DMS79 (cell line): ENCODE results near the gene CCNG2.
A peak's percentile ranks its signal among the peaks of the same experiment; 100 is the strongest.
"Not testable (repeated sequence)": the region's sequence is repeated elsewhere in the genome, so short reads cannot be mapped to it uniquely, and the experiment has no call there.

Experiments
- DNase-seq: peaks from one replicate; lab custom pipeline; 2025; lab: John Stamatoyannopoulos, UW

CCNG2 gene, protein sequence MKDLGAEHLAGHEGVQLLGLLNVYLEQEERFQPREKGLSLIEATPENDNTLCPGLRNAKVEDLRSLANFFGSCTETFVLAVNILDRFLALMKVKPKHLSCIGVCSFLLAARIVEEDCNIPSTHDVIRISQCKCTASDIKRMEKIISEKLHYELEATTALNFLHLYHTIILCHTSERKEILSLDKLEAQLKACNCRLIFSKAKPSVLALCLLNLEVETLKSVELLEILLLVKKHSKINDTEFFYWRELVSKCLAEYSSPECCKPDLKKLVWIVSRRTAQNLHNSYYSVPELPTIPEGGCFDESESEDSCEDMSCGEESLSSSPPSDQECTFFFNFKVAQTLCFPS

DNA sequence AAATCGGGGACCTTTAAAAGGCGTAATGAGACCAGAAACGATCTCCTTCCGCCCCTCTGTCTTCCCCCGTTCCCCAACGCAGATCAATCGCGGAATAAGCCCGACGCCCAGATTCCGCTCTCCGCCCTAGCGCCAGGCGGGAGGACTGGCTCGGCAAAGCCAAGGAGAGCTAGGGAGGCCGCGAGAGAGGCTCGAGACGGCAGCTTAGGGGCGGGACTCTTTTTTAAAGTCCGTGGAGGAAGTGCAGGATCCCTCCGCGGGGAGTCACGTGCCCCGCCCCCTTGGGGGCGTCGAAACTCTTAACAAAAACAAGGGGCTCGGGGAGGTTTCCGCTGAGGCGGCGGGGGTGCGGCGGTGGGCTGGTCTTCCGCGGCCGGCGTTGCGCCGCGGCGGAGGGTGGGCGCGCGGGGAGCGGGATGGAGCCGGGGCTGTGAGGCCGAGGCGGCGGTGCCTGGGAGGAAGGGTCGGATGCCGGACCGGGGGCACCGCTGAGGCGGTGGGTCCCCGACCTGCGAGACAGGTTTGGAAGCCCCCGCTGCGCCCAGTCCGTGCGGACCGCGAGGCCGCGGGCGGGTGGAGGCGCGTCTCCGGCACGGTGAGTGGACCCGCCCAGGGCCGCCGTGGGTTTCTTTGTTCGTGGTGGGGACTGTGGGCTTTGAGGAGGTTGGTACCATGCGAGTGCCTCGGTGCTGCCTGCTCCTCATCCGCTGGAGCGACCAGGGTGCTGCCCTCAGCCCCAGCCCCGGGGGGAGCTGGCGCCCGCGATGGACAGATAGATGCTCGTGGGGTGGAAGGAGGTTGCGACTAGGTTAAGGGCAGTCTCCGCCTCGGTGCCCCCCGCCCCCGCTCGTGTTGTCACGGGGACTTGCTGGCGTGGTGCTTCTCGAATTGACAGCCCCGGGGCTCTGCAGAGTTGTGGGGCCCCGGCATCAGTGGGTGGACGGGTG is at the start of gene CCNG2:
CCNG2 (plus strand) TSS at position 296 of the 947 bp plus-strand sequence. CDS start 1,326 bp downstream, outside the sequence.
- peak; percentile 91 for DNase-seq

DNA sequence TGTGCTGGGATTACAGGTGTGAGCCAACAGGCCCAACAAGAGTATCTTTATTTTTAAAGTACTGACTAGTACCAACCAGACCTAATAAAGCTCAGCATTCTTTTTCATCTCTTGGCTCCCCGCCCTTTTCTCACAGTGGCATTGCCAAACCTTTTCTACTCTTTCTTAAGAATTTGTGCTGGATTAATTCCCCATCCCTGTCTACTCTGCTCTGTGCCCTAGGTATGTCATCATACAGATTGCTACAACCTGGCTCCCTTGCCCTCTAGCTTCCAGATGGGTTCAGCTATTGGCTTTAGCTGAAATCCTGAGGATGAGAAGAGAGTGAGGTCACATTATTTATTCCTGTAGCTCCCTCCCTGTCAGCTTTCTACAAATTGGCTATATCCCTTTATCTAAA is 46.3 kb upstream of the CCNG2 start:
- DNase-seq: no peak

DNA sequence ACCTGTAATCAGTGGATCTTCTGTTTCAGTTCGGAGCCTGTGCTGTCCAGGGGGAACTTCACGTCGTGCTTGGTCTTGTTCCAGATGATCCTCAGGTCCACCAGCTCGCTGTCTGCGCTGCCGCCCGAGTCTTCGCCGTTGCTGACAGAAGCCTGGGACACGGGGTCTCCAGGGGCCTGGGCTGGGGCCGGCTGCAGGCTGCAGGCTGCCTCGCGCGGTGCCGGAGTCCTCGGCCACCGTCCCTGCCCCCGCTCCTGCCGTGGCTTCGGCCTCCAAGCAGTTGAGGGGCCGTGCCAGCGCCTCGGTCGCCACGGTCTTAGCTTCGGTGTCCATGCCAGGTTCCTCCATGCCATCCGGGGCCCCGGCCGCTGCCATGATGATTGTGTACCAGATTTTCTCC is 43.9 kb upstream of the CCNG2 start:
- no peak for DNase-seq

DNA sequence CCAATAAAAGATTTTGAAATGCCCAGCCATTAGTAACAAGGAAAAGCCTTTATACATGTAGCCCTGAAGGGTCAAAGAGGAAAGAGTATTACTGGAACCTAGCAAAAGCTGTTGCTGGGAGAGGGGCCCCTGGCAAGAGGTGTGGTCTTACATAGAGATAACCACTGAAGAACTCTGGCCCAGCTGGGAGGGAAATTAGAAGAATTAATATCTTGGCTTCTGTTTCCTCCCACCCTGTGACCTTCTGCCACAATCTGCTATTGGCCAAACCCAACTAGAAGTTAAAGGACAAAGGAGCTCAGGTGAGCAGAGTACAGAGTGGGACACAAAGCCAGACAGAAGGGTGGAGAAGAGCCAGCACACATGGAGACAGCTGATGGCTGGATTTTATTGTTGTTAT is 39.3 kb upstream of the CCNG2 start:
- DNase-seq: no peak

DNA sequence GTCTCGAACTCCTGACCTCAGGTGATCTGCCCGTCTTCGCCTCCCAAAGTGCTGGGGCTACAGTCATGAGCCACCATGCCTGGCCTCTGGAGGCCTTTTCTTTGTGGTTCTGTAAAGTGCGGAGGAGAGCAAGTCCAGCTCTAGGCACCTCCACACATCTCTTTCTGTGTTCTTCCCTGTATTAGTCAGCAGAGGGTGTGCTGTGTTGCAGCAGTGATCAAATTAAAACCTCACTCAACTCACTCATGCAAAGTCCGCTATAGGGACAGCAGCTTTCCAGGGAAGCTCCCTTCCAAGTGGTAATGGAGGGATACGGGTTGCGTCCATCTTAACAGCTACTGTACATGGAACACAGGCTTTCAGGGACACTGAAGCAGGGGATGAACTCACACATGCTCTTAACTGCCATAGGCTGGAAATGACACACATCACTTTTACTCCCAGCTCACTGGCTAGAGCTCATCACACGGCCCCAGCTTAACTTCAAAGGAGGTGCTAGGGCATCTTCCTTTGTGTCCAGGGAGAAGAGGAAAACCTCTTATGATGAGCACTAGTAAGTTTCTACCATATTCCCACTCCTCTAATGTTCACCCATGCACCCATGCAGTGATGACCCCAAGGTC is 36.0 kb upstream of the CCNG2 start:
- no peak for DNase-seq

DNA sequence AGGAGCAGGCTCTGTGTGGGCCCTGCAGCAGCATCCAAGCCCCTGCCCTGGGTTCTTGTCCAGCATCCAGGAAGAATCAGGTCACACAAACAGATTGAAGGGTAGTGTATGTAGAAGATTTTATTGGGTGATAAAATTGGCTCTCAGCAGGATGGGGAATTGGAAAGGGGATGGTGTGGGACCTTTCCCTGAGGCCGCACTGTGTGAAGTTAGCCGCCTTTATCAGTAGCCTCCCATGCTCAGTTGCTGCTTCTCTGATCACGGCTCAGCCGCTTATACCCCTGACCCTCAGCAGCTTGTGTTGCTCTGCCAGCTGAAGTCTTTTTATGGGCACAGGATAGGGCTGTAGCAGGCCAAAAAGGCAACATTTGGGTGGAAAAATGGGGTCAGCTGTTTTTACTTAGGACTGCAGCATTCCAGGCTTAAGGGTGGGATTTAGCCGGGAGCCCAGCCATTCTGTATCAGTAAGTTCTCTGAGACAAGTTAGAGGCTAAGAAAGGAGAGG is 35.2 kb upstream of the CCNG2 start:
- DNase-seq: no peak

DNA sequence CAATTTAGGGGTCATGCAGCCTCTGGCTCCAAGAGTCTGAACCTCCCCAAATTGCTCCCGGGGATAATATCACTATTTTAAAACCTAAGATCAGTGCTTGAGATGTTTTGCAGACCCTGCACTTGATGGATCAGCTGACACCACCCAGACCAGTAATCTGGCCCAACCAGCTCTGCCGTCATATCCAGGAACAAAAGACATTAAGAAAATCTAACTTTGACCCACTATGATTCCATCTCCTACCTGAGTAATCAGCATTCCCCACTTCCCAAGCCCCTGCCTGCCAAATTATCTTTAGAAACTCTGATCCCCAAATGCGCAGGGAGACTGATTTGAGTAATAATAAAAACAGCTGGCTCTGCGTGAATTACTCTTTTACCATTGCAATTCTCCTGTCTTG is 34.4 kb upstream of the CCNG2 start:
- no peak for DNase-seq

DNA sequence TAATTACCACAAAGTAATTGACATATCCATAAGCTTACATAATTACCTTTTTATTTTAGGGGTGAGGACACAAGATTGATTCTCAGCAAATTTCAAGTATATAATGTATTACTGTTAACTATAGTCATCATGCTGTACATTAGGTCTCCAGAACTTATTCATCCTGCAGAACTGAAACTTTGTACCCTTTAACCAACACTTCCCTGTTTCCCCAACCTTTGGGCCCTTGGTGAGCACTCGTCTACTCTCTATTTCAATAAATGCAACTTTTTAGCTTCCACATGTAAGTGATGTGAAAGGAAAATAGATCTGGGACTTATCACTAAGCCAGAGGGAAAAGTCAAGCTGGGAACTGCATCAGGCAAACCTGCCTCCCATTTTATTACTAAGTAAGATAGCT is 33.6 kb upstream of the CCNG2 start:
- DNase-seq: no peak

DNA sequence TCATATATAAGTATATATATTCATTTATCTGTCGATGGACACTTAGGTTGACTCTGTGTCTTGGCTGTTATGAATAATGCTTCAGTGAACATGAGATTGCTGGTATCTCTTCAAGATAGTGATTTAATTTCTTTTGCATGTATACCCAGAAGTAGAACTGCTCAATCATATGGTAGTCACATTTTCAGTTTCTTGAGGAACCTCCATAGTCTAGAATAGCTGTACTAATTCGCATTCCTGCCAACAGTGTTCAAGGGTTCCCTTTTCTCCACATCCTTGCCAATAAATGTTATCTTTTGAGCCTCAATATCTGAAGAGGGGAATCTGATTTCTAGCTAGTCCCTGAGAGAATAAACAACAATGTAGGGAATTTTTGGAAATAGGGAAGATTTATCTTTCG is 32.4 kb upstream of the CCNG2 start:
- no peak for DNase-seq

DNA sequence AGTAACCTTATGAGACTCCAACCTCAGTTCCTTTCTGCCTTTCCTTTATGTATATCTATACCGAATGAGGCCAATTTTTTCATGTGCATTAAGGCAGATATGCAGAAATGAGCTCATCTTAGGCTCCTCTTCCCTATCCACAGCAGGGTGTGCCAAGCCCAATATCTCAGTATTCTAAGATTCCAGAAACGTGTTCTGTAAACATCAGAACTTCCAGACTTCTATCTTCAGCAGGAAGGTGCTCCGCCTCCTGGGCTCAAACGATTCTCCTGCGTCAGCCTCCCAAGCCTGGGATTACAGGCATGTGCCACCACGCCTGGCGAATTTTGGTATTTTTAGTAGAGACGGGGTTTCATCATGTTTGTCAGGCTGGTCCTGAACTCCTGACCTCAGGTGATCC is 31.0 kb upstream of the CCNG2 start:
- no peak for DNase-seq

DNA sequence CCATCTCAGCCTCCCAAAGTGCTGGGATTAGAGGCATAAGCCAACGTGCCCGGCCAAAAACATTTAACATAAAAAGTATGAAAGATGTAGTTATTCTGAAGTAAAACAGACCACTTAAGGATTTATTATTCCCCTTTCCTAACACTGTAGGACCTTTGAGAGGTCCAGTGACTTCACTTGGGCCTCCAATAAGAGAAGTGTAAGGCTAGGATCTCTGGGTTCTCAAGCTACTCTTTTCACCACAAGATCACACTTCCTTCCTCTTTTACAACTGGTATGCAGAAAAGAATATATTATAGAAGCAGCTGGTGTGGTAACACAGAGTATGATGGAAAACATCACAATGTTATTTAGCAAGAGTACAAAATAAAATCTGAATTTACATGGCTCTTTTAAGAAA is 30.2 kb upstream of the CCNG2 start:
- no peak for DNase-seq

DNA sequence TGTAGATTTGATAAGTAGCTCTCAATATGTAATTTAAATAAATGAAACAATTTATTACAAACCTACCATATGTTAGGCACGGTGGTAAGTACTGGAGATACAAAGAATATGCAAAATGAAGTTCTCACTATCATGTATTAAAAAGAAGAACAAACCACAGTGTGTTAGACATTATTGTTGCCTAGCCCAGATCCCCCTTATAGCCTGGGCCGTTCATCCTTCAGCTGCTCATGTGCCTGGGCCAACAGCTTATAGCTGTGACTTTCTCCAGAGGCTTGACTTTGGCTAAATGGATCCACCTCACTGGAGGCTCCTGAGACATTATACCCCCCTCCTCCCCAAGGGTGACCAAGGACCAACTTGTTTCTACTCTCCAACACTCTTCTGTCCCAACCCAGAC is 29.8 kb upstream of the CCNG2 start:
- DNase-seq: no peak

DNA sequence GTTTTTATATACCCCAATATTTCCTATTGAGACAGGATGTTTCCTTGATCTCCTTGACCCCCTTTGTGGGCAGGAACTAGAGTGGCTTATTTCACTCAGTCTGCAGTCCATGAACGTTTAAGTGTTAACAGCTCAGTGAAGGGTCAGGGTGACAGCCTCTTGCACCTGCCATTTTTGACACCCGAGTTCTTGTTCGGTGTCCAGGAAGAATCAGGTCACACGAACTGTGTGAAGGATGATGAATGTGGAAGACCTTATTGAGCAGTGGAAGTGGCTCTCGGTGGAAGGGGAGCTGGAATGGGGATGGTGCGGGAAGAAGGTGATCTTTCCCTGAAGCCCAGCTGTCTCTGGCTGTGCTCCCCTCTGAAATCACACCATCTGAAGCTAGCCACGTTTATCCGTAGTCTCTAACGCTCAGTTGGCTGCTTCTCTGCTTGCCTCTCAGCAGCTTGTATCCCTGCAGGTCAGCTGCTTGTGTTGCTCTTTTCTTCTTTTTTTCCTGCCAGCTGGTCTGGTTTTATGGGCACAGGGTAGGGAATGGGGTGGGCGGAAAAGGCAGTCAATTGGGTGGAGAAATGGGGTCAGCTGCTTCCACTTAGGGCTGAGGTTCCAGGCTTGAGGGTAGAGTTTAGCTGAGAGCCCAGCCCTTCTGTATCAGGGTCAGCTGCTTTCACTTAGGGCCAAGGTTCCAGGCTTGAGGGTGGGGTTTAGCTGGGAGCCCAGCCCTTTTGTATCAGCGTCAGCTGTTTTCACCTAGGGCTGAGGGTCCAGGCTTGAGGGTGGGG is 29.0 kb upstream of the CCNG2 start:
- no peak for DNase-seq

DNA sequence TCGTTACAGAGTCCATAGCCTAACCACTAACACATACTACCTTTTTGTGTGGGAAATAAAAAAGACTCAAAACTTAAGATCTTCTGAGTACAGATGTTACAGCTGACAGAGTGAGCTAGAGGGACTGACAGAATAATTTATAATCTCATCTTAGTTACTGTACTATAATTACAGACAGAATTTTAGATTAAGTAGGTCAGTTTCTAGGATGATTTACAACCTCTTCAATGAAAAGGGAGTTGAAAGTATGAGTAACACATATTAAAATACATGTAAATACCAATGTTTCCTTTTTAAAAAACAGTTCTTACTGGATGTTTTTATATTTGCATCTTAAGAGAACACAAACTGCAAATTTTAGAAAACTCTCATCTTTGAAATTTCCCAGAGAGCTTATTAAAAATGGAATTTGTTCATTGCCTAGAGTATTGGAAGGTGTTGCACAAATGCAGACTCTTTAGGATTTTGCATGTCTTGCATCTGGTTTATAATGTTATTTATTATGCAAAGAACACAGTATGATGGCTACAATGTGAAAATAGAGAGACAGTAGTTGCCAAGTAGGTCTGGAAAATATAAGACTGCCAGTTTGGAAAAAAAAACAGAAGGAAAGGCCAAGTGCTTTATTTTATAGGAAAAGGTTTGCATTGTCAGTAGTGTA is 24.2 kb upstream of the CCNG2 start:
- no peak for DNase-seq

DNA sequence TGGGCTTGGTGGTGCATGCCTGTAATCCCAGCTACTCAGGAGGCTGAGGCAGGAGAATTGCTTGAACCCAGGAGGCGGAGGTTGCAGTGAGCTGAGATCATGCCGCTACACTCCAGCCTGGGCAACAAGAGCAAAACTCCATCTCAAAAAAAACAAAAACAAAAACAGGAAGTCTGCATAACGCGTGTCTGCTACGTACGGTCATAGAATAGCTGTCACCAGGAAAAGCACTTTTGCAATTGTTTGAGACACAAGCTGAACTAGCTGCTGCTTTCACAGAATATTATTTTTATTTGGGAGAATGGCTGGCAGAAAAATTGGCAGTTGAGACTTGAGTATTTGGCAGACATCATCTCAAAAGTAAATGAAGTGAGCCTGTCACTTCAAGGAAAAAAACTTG is 19.6 kb upstream of the CCNG2 start:
- DNase-seq: not testable (repeated sequence)

DNA sequence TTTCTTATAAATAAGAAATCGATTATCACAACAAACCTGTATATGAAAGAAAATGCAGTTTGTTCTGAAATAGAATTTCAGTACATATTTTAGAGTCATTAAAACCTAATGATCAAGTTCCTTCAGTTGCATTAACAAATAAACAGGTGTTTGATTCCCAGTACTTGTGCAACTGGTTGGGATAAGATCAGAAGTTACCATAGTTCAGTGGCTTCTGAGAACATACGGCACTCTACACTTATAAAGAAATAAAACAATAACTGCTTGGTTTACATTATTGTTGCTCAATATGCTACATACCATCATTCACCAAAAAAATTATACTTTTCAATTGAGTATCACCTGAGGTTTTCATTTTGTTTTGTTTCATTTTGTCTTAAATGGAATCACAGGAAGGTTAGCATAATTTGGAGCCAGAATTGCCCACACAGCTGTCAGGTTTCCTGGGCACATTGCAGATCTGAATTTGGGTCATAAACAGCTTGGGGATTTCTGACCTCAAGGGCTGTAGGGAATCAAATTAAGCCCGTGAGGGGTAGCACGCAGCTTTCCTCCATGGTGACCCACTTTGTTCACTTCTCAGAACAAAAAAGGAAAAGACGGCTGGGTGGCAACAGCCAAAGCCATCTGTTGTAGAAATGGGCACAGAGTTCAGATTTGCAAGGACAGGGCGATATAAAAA is 14.9 kb upstream of the CCNG2 start:
- DNase-seq: no peak

DNA sequence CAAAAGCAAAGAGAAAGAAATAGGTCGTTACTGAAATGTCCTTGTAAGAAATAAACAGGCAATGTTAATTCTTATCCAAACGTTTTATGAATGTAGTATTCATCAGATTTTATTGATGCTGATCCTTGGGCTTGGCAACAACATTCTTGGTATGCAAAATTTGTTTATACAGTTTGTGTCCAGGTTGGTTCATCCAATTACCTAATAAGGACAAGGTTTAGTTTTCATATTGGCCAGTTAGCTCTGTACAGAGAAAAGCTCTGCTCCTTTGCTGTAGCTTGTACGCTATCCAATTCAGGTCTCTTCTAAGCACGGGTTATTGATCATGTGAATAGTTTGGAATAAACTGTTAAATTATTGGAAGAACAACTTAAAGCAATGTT is 14.4 kb upstream of the CCNG2 start:
- no peak for DNase-seq

DNA sequence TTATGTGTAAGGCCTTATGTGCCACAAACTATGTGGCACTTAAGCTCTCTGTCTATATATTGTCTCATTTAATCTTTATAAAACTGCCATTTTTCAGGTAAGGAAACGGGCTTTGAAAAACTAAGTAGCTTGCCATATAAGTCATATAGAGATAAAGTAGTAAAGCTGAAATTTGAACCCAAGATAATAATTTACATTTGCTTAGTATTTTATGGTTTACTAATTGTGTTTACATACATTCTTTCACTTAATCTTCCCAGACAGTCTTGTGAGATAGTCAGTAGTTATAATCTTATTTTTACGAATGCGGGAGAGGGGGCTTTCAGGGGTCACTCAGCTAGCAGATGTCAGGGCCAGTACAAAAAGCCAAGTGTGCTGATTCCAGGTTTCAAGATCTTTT is 13.9 kb upstream of the CCNG2 start:
- no peak for DNase-seq

DNA sequence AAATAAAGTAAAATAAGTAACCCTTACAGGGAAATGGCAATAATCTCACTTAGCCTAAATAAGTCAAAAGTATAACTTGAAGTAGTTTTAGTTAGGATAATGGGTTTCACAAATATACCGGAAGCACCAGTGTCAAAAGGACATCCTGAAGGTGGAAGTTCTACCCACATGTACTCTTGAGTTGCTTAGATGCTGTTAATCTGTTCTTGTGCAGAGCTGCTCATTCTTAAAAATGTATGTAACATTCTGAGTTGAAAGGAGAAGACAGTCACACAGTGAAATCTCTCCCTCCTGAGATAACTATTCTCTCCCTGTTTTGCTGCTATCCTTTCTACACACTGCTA is 11.2 kb upstream of the CCNG2 start:
- DNase-seq: no peak

DNA sequence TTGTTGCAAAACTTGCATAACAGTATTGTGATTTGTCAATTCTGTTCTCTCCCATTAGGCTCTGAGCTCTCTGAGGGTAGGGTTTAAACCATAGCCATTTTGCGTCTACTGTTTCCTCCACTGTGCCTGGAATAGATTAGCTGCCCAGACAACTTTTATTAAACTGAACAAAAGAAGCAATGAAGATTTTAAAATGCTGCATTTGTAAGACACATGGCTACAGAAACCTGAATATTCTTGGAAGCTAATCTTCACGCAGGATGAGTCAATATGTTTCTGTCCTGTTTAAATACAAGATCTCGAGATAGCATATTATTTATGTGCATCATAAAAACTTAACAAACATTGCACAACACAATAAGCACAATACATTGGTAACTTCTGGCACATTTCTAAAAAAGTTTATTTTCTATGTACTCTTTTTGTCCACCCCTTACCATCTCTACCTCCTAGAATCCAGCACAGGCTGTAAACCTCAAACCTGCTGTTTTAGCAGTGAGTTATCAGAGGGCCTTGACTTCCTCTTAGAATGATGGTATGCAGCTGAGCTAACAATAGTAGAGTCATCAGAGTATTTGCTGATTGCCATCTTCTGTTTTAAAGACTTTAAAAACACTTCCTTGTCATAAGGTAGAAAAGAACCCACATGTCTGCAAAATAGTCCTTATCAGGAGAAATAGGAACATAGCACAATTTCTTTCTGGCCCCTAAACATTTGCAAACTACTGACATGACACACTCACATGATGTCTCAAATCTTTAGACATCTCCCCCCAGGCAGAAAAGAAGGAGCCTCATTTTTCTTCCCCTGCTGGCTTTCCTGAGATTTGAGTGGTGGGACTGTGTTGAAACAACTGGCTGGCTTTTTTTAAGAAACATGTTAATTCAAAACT is 10.6 kb upstream of the CCNG2 start:
- no peak for DNase-seq
